Midbrain (tissue), 1 donor: ENCODE data around the gene KRTAP9-2.
"Not testable (repeated sequence)": the region's sequence is repeated elsewhere in the genome, so short reads cannot be mapped to it uniquely, and the experiment has no call there.

Experiments
- DNase-seq: peaks from one replicate; lab custom pipeline; 2025; lab: John Stamatoyannopoulos, UW

Gene KRTAP9-2, protein sequence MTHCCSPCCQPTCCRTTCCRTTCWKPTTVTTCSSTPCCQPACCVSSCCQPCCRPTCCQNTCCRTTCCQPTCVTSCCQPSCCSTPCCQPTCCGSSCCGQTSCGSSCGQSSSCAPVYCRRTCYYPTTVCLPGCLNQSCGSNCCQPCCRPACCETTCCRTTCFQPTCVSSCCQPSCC

DNA sequence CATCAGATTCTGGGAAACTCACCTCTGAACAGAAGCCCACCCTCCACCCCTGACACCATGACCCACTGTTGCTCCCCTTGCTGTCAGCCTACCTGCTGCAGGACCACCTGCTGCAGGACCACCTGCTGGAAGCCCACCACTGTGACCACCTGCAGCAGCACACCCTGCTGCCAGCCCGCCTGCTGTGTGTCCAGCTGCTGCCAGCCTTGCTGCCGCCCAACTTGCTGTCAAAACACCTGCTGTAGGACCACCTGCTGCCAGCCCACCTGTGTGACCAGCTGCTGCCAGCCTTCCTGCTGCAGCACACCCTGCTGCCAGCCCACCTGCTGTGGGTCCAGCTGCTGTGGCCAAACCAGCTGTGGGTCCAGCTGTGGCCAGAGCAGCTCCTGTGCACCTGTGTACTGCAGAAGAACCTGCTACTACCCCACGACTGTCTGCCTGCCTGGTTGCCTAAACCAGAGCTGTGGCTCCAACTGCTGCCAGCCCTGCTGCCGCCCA is at the start of gene KRTAP9-2:
KRTAP9-2 (plus strand) TSS at position 51 of the 498 bp plus-strand sequence; CDS start at position 58, 7 bp downstream.
- not testable (repeated sequence) for DNase-seq

- DNase-seq = no peak
These were observed 49.6 kb upstream of the KRTAP9-2 start for GRCh38 chr17:41176744-41177387.

- no peak for DNase-seq
These were observed 48.6 kb upstream of the KRTAP9-2 start, which contains the start of gene KRTAP4-2 for GRCh38 chr17:41177727-41178271. Gene KRTAP4-2, minus strand, starts transcription at chr17:41178221. Its CDS starts 57 bp downstream, at chr17:41178164.

DNA sequence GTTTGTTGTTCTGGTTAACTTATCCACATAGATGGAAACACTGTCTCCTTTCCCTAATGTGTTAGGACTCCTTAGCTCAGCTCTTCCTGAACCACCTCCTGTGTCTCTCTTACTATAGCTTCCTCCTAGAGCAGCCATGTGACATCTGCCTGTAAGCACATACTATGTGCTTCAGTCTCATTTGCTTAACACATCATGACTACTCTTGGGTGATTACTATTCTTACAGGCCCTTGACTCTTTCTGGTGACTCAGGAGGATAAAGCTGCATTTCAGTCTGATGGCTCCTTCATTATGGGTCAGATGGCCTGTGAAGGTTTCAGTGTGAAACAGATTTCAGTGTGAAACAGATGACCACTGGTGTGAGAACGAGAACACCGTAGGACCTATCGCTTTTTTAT is 48.1 kb upstream of the KRTAP9-2 start:
- no peak for DNase-seq

GRCh38 chr17:41178843-41179616 is 47.4 kb upstream of the KRTAP9-2 start:
- DNase-seq = no peak

DNA sequence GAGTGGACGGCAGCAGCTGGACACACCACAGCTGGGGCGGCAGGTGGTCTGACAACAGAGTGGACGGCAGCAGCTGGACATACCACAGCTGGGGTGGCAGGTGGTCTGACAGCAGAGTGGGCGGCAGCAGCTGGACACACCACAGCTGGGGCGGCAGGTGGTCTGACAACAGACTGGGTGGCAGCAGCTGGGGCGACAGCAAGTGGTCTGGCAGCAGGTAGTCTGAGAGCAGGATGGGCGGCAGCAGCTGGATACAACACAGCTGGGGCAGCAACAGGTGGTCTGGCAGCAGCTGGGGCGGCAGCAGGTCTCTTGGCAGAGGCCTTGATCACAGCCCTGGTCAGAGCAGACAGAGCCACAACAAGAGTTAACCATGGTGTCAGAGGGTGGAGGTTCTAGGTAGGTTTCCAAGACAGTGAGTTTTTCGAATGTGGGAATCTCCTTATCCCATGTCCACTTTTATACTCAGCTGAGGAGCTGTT is 41.9 kb upstream of the KRTAP9-2 start, which contains the start of gene KRTAP4-1:
KRTAP4-1 (minus strand) TSS at position 432 of the 482 bp plus-strand sequence; CDS start at position 375, 57 bp downstream.
- DNase-seq = no peak

- no peak for DNase-seq
These were observed 41.4 kb upstream of the KRTAP9-2 start for GRCh38 chr17:41185001-41185400.

GRCh38 chr17:41186872-41187271 is 39.6 kb upstream of the KRTAP9-2 start:
- DNase-seq = no peak

DNA sequence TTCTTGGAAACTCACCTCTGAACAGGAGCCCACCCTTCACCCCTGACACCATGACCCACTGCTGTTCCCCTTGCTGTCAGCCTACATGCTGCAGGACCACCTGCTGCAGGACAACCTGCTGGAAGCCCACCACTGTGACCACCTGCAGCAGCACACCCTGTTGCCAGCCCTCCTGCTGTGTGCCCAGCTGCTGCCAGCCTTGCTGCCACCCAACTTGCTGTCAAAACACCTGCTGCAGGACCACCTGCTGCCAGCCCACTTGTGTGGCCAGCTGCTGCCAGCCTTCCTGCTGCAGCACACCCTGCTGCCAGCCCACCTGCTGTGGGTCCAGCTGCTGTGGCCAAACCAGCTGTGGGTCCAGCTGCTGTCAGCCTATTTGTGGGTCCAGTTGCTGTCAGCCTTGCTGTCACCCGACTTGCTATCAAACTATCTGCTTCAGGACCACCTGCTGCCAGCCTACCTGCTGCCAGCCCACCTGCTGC is 36.6 kb upstream of the KRTAP9-2 start, which contains the start of gene KRTAP9-1:
KRTAP9-1 (plus strand) TSS at position 51 of the 482 bp plus-strand sequence; CDS start at position 51, 0 bp downstream.
- DNase-seq = not testable (repeated sequence)

- no peak for DNase-seq
These were observed 36.1 kb upstream of the KRTAP9-2 start for GRCh38 chr17:41190328-41190727.

DNA sequence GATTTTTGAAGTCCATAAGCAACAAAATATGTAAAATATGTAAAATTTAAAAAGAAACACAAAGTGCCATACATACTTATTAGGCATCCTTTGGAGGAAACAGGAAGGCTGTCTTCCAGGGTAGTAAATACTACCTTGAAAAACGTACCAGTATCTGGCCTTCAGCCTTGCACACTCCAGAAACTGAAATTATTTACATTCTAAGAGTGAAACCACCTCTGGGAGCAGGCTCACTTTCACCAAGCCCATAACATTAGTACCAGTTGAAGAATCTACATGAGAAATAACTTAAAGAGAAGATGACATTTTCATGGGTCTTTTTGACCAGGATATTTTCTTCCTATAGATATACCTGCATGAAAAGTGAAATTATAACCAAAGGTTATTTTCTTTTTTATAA is 30.4 kb upstream of the KRTAP9-2 start:
- DNase-seq = no peak

- no peak for DNase-seq
These were observed 26.9 kb upstream of the KRTAP9-2 start for GRCh38 chr17:41199421-41200078.

DNA sequence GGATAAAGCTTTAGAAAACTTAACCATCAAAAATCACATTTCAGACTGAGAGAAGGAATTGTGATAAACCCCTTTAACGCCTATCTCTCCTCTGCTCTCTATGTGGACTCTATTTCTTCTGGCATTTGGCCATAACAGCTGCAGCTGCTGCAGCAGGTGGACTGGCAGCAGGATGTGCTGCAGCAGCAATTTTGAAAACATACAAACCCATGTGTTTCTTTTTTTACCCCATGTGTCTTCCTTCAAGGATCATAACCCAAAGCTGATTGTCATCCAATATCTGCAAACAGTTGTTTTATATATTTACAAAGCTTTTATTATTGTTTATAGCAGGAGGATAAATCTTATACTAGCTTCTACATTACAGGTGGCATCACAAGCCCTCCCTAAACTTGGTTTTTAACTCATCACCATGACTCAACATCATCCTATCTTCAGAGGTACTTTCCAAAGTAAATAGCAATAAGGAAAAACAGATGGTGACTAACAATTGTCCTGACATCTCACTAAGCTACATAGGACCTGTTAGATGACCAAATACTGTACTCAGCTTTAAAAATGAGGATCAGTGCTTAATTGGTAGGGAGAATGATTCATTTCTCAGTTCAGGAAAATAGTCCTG is 14.5 kb upstream of the KRTAP9-2 start:
- DNase-seq = no peak

DNA sequence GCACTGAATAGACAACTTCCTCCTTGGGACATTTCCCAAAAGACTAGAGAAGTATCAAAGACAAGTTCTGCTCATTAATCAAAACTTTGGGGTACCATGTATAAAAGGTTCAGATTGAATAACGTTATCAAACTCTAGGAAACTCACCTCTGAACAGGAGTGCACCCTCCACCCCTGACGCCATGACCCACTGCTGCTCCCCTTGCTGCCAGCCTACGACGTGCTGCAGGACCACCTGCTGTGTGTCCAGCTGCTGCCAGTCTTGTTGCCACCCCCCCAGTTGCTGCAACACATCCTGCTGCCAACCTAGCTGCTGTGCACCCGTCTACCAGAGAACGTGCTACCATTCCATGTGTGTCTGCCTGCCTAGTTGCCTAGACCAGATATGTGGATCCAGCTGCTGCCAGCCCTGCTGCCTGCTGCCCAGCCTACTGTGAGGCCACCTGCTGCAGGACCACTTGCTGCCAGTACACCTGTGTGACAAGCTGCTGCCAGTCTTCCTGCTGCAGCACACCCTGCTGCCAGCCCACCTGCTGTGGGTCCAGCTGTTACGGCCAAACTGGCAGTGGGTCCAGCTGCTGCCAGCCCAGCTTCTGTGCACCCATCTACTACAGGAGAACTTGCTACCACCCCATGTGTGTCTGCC is 13.8 kb upstream of the KRTAP9-2 start:
- no peak for DNase-seq

DNA sequence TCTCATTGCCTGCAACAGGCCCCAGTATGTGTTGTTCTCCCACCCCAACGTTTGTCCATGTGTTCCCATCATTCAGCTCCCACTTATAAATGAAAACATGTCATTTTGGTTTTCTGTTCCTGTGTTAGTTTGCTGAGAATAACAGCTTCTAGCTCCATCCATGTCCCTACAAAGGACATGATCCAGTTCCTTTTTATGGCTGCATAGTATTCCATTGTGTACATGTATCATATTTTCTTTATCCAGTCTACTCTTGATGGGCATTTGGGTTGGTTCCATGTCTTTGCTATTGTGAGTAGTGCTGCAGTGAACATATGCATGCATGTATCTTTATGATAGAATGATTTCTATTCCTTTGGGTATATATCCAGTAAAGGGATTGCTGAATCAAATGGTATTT is 10.8 kb upstream of the KRTAP9-2 start:
- DNase-seq = no peak

GRCh38 chr17:41223821-41224220 is 2.6 kb upstream of the KRTAP9-2 start:
- DNase-seq = no peak

- no peak for DNase-seq
These were observed 397 bp upstream of the KRTAP9-2 start for GRCh38 chr17:41226051-41226450.

- DNase-seq = no peak
These were observed 3.6 kb downstream of the KRTAP9-2 start for GRCh38 chr17:41230094-41230493.

- DNase-seq = no peak
These were observed 5.3 kb downstream of the KRTAP9-2 start for GRCh38 chr17:41231731-41232130.

GRCh38 chr17:41232399-41233105 is 6.1 kb downstream of the KRTAP9-2 start, which contains the start of gene KRTAP9-3:
Gene KRTAP9-3, plus strand, starts transcription at chr17:41232449. Its CDS starts 53 bp downstream, at chr17:41232502.
- not testable (repeated sequence) for DNase-seq
